Measurements from ENCODE around the gene OXCT2.

DNA sequence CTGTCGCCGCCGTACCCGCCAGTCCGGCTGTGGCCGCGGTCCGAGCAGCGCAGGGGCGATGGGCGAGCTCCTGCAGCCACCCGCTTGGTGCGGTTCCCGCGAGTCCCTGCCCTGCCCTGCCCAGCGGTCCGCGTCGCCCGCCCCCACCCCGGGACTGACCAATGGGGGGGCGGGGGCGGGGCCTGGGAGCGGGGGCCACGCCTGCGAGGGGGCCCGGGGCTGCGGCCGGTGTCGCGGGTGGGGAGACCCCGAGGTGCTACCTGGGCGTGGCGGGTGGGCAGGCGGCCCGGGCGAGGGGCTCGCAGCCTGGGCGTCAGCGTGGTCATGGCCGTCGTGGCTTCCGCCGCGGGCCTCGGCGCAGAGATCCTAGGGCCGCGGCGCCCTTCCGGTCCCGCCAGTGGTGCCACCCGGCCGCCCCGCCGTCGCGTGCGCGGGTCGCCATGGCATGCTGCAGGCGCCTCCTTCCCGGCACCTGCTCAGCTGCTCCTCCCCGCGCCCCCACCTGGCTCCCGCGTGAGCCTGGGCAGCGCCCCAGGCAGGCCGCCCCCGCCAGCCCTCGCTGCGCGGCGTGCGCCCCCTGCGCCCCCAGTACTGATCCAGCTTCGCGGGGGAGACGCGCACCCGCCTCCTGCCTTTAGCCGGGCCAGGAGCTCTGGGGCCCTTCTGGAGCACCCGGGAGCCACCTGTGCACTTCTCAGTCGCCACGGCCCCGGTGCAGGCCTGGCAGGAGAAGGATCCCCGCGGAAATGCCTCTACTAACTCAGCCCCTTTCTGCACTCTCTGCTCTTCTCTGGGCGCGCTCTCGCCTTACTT, 17.8 kb upstream of the OXCT2 start, which contains the start of gene BMP8B:
- TF ChIP-seq, protein P1, sequence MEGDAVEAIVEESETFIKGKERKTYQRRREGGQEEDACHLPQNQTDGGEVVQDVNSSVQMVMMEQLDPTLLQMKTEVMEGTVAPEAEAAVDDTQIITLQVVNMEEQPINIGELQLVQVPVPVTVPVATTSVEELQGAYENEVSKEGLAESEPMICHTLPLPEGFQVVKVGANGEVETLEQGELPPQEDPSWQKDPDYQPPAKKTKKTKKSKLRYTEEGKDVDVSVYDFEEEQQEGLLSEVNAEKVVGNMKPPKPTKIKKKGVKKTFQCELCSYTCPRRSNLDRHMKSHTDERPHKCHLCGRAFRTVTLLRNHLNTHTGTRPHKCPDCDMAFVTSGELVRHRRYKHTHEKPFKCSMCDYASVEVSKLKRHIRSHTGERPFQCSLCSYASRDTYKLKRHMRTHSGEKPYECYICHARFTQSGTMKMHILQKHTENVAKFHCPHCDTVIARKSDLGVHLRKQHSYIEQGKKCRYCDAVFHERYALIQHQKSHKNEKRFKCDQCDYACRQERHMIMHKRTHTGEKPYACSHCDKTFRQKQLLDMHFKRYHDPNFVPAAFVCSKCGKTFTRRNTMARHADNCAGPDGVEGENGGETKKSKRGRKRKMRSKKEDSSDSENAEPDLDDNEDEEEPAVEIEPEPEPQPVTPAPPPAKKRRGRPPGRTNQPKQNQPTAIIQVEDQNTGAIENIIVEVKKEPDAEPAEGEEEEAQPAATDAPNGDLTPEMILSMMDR (IDR thresholded peaks at IDR 0.05): no peak
- no peak for TF ChIP-seq POLR2A (IDR thresholded peaks at IDR 0.05)
